ENCODE results near the gene SUGP2.

The SUGP2 gene

GRCh38 chr19:18999896-19000620 is 33.3 kb downstream of the SUGP2 start:
- no peak overlapping the region for H3K4me3 ChIP-seq (ENCODE audit: low read depth, low read length)
- no peak overlapping the region for H3K27ac ChIP-seq (ENCODE audit: low read depth, low read length)
- H3K79me2 ChIP-seq (ENCODE audit: control insufficient read depth, insufficient read depth, low read length, unreplicated experiment): no peaks in the 10 kb centered on the region
- no peak overlapping the region for H2AFZ ChIP-seq (ENCODE audit: low read length, unreplicated experiment)
- no peaks in the 10 kb centered on the region for H3K27me3 ChIP-seq (ENCODE audit: insufficient read depth, low read length)
- no peaks in the 10 kb centered on the region for H3K4me1 ChIP-seq (ENCODE audit: control insufficient read depth, insufficient read depth, low read length, unreplicated experiment)
- no peaks in the 10 kb centered on the region for H3K36me3 ChIP-seq (ENCODE audit: insufficient read depth, low read length)

GRCh38 chr19:18999016-18999758 is 34.1 kb downstream of the SUGP2 start:
- Histone ChIP-seq H3K36me3 (ENCODE audit: insufficient read depth, low read length) (no peaks in the 10 kb centered on the region), H3K27me3 (ENCODE audit: insufficient read depth, low read length) (no peaks in the 10 kb centered on the region), H3K4me1 (ENCODE audit: control insufficient read depth, insufficient read depth, low read length, unreplicated experiment) (no peaks in the 10 kb centered on the region), H3K27ac (ENCODE audit: low read depth, low read length) (no peak overlapping the region), H3K4me3 (ENCODE audit: low read depth, low read length) (no peak overlapping the region), H3K79me2 (ENCODE audit: control insufficient read depth, insufficient read depth, low read length, unreplicated experiment) (no peaks in the 10 kb centered on the region), H2AFZ (ENCODE audit: low read length, unreplicated experiment) (no peak overlapping the region)

GRCh38 chr19:18998276-18998675 is 35.0 kb downstream of the SUGP2 start:
- no peaks in the 10 kb centered on the region for H3K27me3 ChIP-seq (ENCODE audit: insufficient read depth, low read length)
- H3K4me3 ChIP-seq (ENCODE audit: low read depth, low read length): no peak overlapping the region
- H3K79me2 ChIP-seq (ENCODE audit: control insufficient read depth, insufficient read depth, low read length, unreplicated experiment): no peaks in the 10 kb centered on the region
- H3K36me3 ChIP-seq (ENCODE audit: insufficient read depth, low read length): no peaks in the 10 kb centered on the region
- H3K27ac ChIP-seq (ENCODE audit: low read depth, low read length): no peak overlapping the region
- no peaks in the 10 kb centered on the region for H3K4me1 ChIP-seq (ENCODE audit: control insufficient read depth, insufficient read depth, low read length, unreplicated experiment)
- H2AFZ ChIP-seq (ENCODE audit: low read length, unreplicated experiment): no peak overlapping the region

GRCh38 chr19:18996796-18997394 is 36.4 kb downstream of the SUGP2 start:
- no peak overlapping the region for H3K27ac ChIP-seq (ENCODE audit: low read depth, low read length)
- H3K4me3 ChIP-seq (ENCODE audit: low read depth, low read length): no peak overlapping the region
- no peaks in the 10 kb centered on the region for H3K36me3 ChIP-seq (ENCODE audit: insufficient read depth, low read length)
- no peaks in the 10 kb centered on the region for H3K4me1 ChIP-seq (ENCODE audit: control insufficient read depth, insufficient read depth, low read length, unreplicated experiment)
- no peaks in the 10 kb centered on the region for H3K27me3 ChIP-seq (ENCODE audit: insufficient read depth, low read length)
- H3K79me2 ChIP-seq (ENCODE audit: control insufficient read depth, insufficient read depth, low read length, unreplicated experiment): no peaks in the 10 kb centered on the region
- no peak overlapping the region for H2AFZ ChIP-seq (ENCODE audit: low read length, unreplicated experiment)

GRCh38 chr19:18996351-18996750 is 37.0 kb downstream of the SUGP2 start:
- Histone ChIP-seq H3K27ac (ENCODE audit: low read depth, low read length) (no peak overlapping the region), H3K4me1 (ENCODE audit: control insufficient read depth, insufficient read depth, low read length, unreplicated experiment) (no peaks in the 10 kb centered on the region), H3K36me3 (ENCODE audit: insufficient read depth, low read length) (no peaks in the 10 kb centered on the region), H2AFZ (ENCODE audit: low read length, unreplicated experiment) (no peak overlapping the region), H3K27me3 (ENCODE audit: insufficient read depth, low read length) (no peaks in the 10 kb centered on the region), H3K79me2 (ENCODE audit: control insufficient read depth, insufficient read depth, low read length, unreplicated experiment) (no peaks in the 10 kb centered on the region), H3K4me3 (ENCODE audit: low read depth, low read length) (no peak overlapping the region)

GRCh38 chr19:18995804-18996241 is 37.5 kb downstream of the SUGP2 start:
- no peaks in the 10 kb centered on the region for H3K36me3 ChIP-seq (ENCODE audit: insufficient read depth, low read length)
- H3K4me3 ChIP-seq (ENCODE audit: low read depth, low read length): no peak overlapping the region
- no peak overlapping the region for H3K27ac ChIP-seq (ENCODE audit: low read depth, low read length)
- no peaks in the 10 kb centered on the region for H3K4me1 ChIP-seq (ENCODE audit: control insufficient read depth, insufficient read depth, low read length, unreplicated experiment)
- no peak overlapping the region for H2AFZ ChIP-seq (ENCODE audit: low read length, unreplicated experiment)
- H3K79me2 ChIP-seq (ENCODE audit: control insufficient read depth, insufficient read depth, low read length, unreplicated experiment): no peaks in the 10 kb centered on the region
- H3K27me3 ChIP-seq (ENCODE audit: insufficient read depth, low read length): no peaks in the 10 kb centered on the region

- Histone ChIP-seq H3K27me3 (ENCODE audit: insufficient read depth, low read length) (no peaks in the 10 kb centered on the region), H3K4me1 (ENCODE audit: control insufficient read depth, insufficient read depth, low read length, unreplicated experiment) (no peaks in the 10 kb centered on the region), H3K79me2 (ENCODE audit: control insufficient read depth, insufficient read depth, low read length, unreplicated experiment) (no peaks in the 10 kb centered on the region), H3K27ac (ENCODE audit: low read depth, low read length) (no peak overlapping the region), H2AFZ (ENCODE audit: low read length, unreplicated experiment) (no peak overlapping the region), H3K4me3 (ENCODE audit: low read depth, low read length) (no peak overlapping the region), H3K36me3 (ENCODE audit: insufficient read depth, low read length) (no peaks in the 10 kb centered on the region)
Measured at GRCh38 chr19:18993115-18993514, 40.2 kb downstream of the SUGP2 start.

GRCh38 chr19:18992696-18993095 is 40.6 kb downstream of the SUGP2 start:
- Histone ChIP-seq H3K27ac (ENCODE audit: low read depth, low read length) (no peak overlapping the region), H3K4me3 (ENCODE audit: low read depth, low read length) (no peak overlapping the region), H3K79me2 (ENCODE audit: control insufficient read depth, insufficient read depth, low read length, unreplicated experiment) (no peaks in the 10 kb centered on the region), H3K4me1 (ENCODE audit: control insufficient read depth, insufficient read depth, low read length, unreplicated experiment) (no peaks in the 10 kb centered on the region), H3K27me3 (ENCODE audit: insufficient read depth, low read length) (no peaks in the 10 kb centered on the region), H3K36me3 (ENCODE audit: insufficient read depth, low read length) (no peaks in the 10 kb centered on the region), H2AFZ (ENCODE audit: low read length, unreplicated experiment) (no peak overlapping the region)

- Histone ChIP-seq H2AFZ (ENCODE audit: low read length, unreplicated experiment) (no peak overlapping the region), H3K4me3 (ENCODE audit: low read depth, low read length) (no peak overlapping the region), H3K4me1 (ENCODE audit: control insufficient read depth, insufficient read depth, low read length, unreplicated experiment) (no peaks in the 10 kb centered on the region), H3K79me2 (ENCODE audit: control insufficient read depth, insufficient read depth, low read length, unreplicated experiment) (no peaks in the 10 kb centered on the region), H3K27me3 (ENCODE audit: insufficient read depth, low read length) (no peaks in the 10 kb centered on the region), H3K36me3 (ENCODE audit: insufficient read depth, low read length) (no peaks in the 10 kb centered on the region), H3K27ac (ENCODE audit: low read depth, low read length) (no peak overlapping the region)
Measured at GRCh38 chr19:18991468-18991867, 41.8 kb downstream of the SUGP2 start.

- no peaks in the 10 kb centered on the region for H3K36me3 ChIP-seq (ENCODE audit: insufficient read depth, low read length)
- H3K4me3 ChIP-seq (ENCODE audit: low read depth, low read length): no peak overlapping the region
- H3K4me1 ChIP-seq (ENCODE audit: control insufficient read depth, insufficient read depth, low read length, unreplicated experiment): no peaks in the 10 kb centered on the region
- no peaks in the 10 kb centered on the region for H3K27me3 ChIP-seq (ENCODE audit: insufficient read depth, low read length)
- H3K27ac ChIP-seq (ENCODE audit: low read depth, low read length): no peak overlapping the region
- H3K79me2 ChIP-seq (ENCODE audit: control insufficient read depth, insufficient read depth, low read length, unreplicated experiment): no peaks in the 10 kb centered on the region
- H2AFZ ChIP-seq (ENCODE audit: low read length, unreplicated experiment): no peak overlapping the region
Measured at GRCh38 chr19:18991006-18991405, 42.3 kb downstream of the SUGP2 start.
